ENCODE results near the gene SPAG7. TPM values are rescaled to one million over a fixed set of nuclear protein-coding genes. Genes with fewer than 3 reads are reported as not detected.

SPAG7 gene, protein sequence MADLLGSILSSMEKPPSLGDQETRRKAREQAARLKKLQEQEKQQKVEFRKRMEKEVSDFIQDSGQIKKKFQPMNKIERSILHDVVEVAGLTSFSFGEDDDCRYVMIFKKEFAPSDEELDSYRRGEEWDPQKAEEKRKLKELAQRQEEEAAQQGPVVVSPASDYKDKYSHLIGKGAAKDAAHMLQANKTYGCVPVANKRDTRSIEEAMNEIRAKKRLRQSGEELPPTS
- total RNA-seq (10 to 100 TPM; 63.8 to 75.4 TPM), polyA plus RNA-seq (100 to 1,000 TPM in 1 of 2 donors, 10 to 100 TPM in 1; 76.2 to 101 TPM)
- long read RNA-seq, donor 1, transcript SPAG7-201 (7 exons, 1,058 nt): major isoform, 40 of 49 reads
- long read RNA-seq, donor 1, partial matches to known transcripts: 6 of 49 reads
- long read RNA-seq, donor 1, other reads (novel, unspliced or antisense): 0 of 49 reads
- long read RNA-seq, donor 2, transcript SPAG7-201 (7 exons, 1,058 nt): major isoform, 17 of 18 reads
- long read RNA-seq, donor 2, partial matches to known transcripts: 0 of 18 reads
- long read RNA-seq, donor 2, other reads (novel, unspliced or antisense): 0 of 18 reads
- long read RNA-seq, donor 3, transcript SPAG7-201 (7 exons, 1,058 nt): major isoform, 19 of 22 reads
- long read RNA-seq, donor 3, partial matches to known transcripts: 0 of 22 reads
- long read RNA-seq, donor 3, other reads (novel, unspliced or antisense): 0 of 22 reads
- long read RNA-seq, donor 4, transcript SPAG7-201 (7 exons, 1,058 nt): major isoform, 8 of 10 reads
- long read RNA-seq, donor 4, partial matches to known transcripts: 0 of 10 reads
- long read RNA-seq, donor 4, other reads (novel, unspliced or antisense): 0 of 10 reads
- long read RNA-seq, donor 5, transcript SPAG7-201 (7 exons, 1,058 nt): major isoform, 38 of 40 reads
- long read RNA-seq, donor 5, partial matches to known transcripts: 0 of 40 reads
- long read RNA-seq, donor 5, other reads (novel, unspliced or antisense): 0 of 40 reads

DNA sequence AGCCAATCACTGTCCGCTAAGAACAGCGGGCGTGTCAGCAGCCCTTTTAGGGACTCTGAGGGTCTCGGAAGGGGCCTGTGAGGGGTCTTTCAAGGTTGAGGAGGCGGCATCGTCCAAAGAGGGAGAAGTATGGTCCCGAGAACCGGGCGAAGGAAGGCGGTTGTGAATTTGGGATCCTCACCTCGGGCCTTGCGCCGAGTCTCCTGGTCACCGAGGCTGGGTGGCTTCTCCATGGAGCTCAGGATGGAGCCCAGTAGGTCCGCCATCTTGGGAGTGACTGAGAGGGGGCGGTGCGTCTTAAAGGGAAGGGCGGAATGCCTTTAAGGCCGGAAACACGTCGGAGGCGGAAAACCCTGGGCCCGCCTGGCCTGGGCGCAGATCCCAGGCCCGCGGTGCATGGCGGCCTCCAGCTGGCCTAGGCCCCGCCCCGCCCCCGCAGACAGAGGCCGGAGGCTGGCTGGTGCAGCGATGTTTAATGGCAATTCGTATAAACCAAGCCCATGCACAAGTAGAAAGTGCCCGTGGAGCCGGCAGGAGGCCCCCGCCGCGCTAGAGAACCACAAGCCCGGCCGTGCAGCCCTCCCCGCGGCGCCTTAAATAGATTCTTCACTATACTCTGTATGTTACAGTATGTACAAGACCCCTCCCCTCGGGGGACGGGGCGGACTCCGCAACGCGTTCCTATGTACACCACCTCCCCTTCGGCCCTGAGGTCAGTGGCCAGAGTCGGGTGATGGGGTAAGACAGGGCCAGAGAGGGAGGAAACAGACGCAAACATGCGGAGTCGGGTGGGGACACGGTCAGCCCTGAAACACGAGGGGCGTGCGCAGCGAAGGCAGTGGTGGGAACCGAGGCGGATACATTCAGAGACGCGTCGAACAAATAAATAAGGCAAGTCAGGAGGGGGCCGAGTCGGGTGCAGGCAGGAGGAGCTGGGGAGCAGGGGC is at the start of gene SPAG7:
Gene SPAG7, minus strand, starts transcription at position 279 of the 947 bp plus-strand sequence. Its CDS starts 13 bp downstream, at position 266.
- Histone ChIP-seq H3K27me3 (ENCODE audit: control insufficient read depth in 3 of 3, insufficient read depth in 3 of 3, low read length in 2 of 3) (no peaks in the 10 kb centered on the region), H3K4me3 (peak within 1 kb of the TSS; percentile 79)
- 1% methylated on average over 60 to 66 of the region's 66 CpGs for whole genome bisulfite sequencing, 2 donors

DNA sequence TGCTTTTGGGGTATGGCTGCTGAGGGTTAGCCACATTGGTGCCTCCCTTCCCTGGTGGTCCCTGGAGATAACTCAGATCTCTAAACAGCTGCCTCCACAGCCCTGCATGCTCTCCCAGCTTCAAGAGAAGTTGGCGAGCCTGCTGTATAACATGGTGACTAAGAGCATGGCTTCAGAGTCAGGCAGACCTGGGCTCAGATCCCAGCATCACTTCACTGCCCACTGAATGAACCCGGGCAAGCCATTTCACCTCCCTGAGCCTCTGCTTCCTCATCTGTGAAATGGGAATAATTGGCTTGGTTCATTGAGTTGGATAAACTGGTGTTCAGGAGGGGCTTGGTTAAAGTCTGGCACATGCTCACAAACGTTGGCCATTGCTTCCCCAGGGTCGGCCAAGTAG is 46.7 kb upstream of the SPAG7 start:
- H3K27me3 ChIP-seq (ENCODE audit: control insufficient read depth in 3 of 3, insufficient read depth in 3 of 3, low read length in 2 of 3): no peaks in the 10 kb centered on the region
- 88 to 99% methylated on average over 4 of the region's 4 CpGs for WGBS, 2 donors
- DNase-seq: no peak
- no peak overlapping the region for H3K9ac ChIP-seq (ENCODE audit: insufficient read depth in 1 of 2, low read length in 2 of 2)
- TF ChIP-seq, protein P1, sequence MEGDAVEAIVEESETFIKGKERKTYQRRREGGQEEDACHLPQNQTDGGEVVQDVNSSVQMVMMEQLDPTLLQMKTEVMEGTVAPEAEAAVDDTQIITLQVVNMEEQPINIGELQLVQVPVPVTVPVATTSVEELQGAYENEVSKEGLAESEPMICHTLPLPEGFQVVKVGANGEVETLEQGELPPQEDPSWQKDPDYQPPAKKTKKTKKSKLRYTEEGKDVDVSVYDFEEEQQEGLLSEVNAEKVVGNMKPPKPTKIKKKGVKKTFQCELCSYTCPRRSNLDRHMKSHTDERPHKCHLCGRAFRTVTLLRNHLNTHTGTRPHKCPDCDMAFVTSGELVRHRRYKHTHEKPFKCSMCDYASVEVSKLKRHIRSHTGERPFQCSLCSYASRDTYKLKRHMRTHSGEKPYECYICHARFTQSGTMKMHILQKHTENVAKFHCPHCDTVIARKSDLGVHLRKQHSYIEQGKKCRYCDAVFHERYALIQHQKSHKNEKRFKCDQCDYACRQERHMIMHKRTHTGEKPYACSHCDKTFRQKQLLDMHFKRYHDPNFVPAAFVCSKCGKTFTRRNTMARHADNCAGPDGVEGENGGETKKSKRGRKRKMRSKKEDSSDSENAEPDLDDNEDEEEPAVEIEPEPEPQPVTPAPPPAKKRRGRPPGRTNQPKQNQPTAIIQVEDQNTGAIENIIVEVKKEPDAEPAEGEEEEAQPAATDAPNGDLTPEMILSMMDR (IDR thresholded peaks at IDR 0.05; ENCODE audit: control extremely low read depth, extremely low read depth): no peak
- H3K9me3 ChIP-seq (ENCODE audit: control insufficient read depth in 4 of 4, insufficient read depth in 3 of 4, low read length in 3 of 4): no peaks in the 10 kb centered on the region
- H3K36me3 ChIP-seq (ENCODE audit: control insufficient read depth in 4 of 4, insufficient read depth in 4 of 4, low read length in 4 of 4): peaks cover 10 to 44% (median 12%) of the 10 kb centered on the region in 4 donors
- no peak overlapping the region for H3K27ac ChIP-seq (ENCODE audit: low read depth in 1 of 2, low read length in 1 of 2)
- no peak for ATAC-seq (ENCODE audit: insufficient read depth, low FRiP score)
- H3K4me3 ChIP-seq: no peak overlapping the region
- no peaks in the 10 kb centered on the region for H3K4me1 ChIP-seq (ENCODE audit: control insufficient read depth in 5 of 5, insufficient read depth in 5 of 5, low read length in 5 of 5)

More for the DNA sequence above, at the start of gene SPAG7:
- TF ChIP-seq, protein P1 (IDR thresholded peaks at IDR 0.05; ENCODE audit: control extremely low read depth, extremely low read depth): no peak
- H3K36me3 ChIP-seq (ENCODE audit: control insufficient read depth in 4 of 4, insufficient read depth in 4 of 4, low read length in 4 of 4): peaks cover 4 to 26% (median 15%) of the 10 kb centered on the region in 4 donors
- no peaks in the 10 kb centered on the region for H3K9me3 ChIP-seq (ENCODE audit: control insufficient read depth in 4 of 4, insufficient read depth in 3 of 4, low read length in 3 of 4)
- peak within 1 kb of the TSS; percentile 94 to 95 for H3K27ac ChIP-seq (ENCODE audit: low read depth in 1 of 2, low read length in 1 of 2)
- H3K4me1 ChIP-seq (ENCODE audit: control insufficient read depth in 5 of 5, insufficient read depth in 5 of 5, low read length in 5 of 5): peaks cover 4 to 21% (median 9%) of the 10 kb centered on the region in 5 donors
- ATAC-seq (ENCODE audit: insufficient read depth, low FRiP score): peak; percentile 76
- H3K9ac ChIP-seq (ENCODE audit: insufficient read depth in 1 of 2, low read length in 2 of 2): peak within 1 kb of the TSS; percentile 63 to 94
- peak; percentile 98 to 99 (median 98) for DNase-seq

DNA sequence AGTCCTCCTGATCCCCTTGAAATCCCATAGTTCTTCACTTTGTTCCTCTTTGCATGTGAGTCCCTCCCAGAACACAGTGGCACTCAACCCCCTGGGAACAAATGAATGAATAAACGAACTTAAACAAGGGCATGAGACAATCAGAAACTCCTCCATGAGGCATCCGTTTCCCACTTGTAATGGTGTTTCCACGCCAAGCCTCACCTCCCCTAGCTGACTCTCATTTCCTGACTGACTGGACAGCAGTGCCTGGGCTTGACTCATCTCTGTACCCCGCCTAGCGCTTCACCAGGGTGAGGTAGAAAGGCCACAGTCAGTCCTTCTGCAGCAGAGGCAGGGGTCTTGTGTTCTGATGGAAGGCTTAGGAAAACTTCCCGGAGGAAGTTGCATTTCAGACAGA is 44.3 kb upstream of the SPAG7 start:
- ATAC-seq (ENCODE audit: insufficient read depth, low FRiP score) (no peak), DNase-seq (no peak)
- peaks cover 13 to 52% (median 24%) of the 10 kb centered on the region in 4 donors for H3K36me3 ChIP-seq (ENCODE audit: control insufficient read depth in 4 of 4, insufficient read depth in 4 of 4, low read length in 4 of 4)
- TF ChIP-seq, protein P1 (IDR thresholded peaks at IDR 0.05; ENCODE audit: control extremely low read depth, extremely low read depth): no peak
- H3K4me3 ChIP-seq: no peak overlapping the region
- 80 to 87% methylated on average over 6 of the region's 6 CpGs for WGBS, 2 donors
- H3K4me1 ChIP-seq (ENCODE audit: control insufficient read depth in 5 of 5, insufficient read depth in 5 of 5, low read length in 5 of 5): no peaks in the 10 kb centered on the region
- no peaks in the 10 kb centered on the region for H3K9me3 ChIP-seq (ENCODE audit: control insufficient read depth in 4 of 4, insufficient read depth in 3 of 4, low read length in 3 of 4)
- H3K27me3 ChIP-seq (ENCODE audit: control insufficient read depth in 3 of 3, insufficient read depth in 3 of 3, low read length in 2 of 3): no peaks in the 10 kb centered on the region
- no peak overlapping the region for H3K27ac ChIP-seq (ENCODE audit: low read depth in 1 of 2, low read length in 1 of 2)
- H3K9ac ChIP-seq (ENCODE audit: insufficient read depth in 1 of 2, low read length in 2 of 2): no peak overlapping the region

Measured in lung (tissue), 16 donors.